Raji (cell line): ENCODE data around the gene FAM200C.

Experiments used
- POLR2A ChIP-seq: IDR thresholded peaks from 2 replicates; pipeline ENCODE4 v1.6.1; 2011; ENCODE audit warnings: low read depth, low read length, control low read depth; ENCODE audit not compliant: insufficient read depth

FAM200C gene

DNA sequence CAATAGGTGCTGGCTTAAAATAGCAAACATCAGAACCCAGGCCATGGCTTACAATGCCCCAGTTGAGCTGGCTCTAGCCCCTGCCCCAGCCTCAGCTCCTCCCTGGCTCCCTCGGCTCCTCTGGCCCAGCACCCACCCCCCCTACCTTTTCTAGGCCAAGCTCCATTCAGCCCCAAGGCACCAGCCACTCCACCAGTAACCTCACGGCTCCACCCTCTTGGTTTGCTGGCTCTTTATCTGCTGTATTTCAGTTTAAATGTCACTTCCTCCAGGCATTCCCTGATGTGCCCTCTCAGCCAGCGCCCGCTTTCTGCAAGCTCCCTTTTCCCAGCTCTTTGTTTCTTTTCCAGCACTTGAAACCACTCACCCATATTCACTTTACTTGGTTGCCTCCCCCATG lies 40.0 kb downstream of the FAM200C start:
- no peak for TF ChIP-seq POLR2A

DNA sequence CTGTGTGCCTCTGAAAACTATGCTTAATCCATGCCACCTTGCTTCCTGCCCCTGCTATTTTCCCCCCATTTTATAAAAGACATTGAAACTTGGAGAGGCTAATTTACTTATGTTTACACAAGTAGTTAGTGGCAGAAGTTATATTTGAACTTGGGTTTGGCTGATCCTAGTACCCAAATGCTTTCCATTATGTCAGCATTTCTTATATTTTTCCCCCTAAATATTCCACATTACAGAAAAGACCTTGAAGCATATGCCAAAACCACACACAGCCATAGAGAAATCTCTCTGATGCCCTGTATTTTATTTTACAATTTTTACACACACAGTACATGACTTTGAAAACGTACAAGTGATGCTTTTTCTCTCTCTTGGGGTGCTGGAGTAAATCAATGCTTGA lies 40.6 kb downstream of the FAM200C start:
- no peak for TF ChIP-seq POLR2A

DNA sequence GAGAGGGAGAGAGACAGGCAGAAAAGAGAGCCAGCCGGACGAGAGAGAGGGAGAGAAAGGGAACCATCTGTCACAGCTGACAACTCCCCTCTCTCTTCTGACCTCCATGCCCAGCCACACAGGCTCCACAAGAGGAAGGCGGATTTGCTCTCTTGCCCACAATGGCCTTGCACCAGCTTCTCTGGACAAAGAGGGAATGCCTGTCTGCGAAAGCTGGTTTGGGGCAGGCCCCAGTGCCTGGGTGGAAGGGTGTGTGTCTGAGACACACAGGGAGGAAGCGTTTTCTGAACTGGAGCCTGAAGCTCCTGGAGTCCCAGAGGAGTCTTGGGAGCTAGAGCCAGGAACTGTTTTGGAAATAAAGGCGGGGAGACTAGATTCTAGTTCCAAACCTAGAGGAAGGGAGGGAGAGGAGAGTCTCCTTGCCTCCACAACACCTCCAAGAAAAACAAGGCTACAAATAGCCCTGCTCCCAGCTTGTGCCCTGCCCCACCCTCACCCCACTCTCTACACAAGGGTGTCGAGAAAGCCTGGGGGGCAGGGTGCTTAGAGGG lies 41.9 kb downstream of the FAM200C start:
- no peak for TF ChIP-seq POLR2A

- TF ChIP-seq POLR2A = no peak
Observed at GRCh38 chr5:160357394-160357793, 42.5 kb downstream of the FAM200C start.

GRCh38 chr5:160356550-160357347 lies 43.1 kb downstream of the FAM200C start:
- TF ChIP-seq POLR2A = no peak

DNA sequence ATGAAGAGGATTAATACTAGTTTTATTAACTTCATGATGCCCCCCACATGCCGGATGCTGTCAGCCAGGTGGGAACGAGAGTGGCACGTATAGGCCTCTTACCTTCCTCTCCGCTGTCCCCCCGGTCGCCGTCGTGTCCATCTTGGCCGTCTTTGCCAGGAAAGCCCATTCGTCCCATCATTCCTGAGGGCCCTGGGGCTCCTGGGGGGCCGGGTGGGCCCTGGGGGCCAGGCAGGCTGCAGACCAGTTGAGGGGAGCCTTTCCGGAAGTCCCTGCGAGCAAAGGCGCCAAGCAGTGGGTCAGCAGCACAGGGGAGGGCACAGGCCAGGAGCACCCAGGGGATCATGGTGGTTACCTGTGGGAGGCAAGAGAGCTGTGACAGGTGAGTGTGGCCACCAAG lies 45.2 kb downstream of the FAM200C start:
- TF ChIP-seq POLR2A = no peak

DNA sequence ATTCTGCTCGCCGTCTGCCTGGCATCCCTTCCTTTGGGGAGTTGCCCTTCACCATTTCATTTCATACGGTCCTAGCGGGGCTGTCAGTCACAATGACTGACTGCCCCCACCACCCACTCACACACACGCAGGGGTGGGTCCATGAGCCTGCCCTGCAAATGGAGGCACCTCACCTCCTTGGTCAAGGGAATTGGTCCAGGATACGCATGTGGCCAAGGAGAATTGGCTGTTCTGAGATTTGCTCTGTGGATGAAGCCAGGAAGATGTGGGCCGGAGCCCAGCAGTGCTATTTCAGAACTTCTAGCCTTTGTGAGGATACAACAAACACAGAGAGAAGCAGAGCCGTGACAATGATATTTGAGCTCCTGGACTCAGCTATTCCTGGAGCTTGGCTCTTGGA lies 46.5 kb downstream of the FAM200C start:
- no peak for TF ChIP-seq POLR2A

GRCh38 chr5:160352308-160352707 lies 47.5 kb downstream of the FAM200C start:
- TF ChIP-seq POLR2A = no peak

- TF ChIP-seq POLR2A = no peak
Observed at GRCh38 chr5:160349935-160350303, 49.9 kb downstream of the FAM200C start.

GRCh38 chr5:160349249-160349934 lies 50.5 kb downstream of the FAM200C start:
- no peak for TF ChIP-seq POLR2A

GRCh38 chr5:160348080-160348479 lies 51.8 kb downstream of the FAM200C start:
- TF ChIP-seq POLR2A = no peak

DNA sequence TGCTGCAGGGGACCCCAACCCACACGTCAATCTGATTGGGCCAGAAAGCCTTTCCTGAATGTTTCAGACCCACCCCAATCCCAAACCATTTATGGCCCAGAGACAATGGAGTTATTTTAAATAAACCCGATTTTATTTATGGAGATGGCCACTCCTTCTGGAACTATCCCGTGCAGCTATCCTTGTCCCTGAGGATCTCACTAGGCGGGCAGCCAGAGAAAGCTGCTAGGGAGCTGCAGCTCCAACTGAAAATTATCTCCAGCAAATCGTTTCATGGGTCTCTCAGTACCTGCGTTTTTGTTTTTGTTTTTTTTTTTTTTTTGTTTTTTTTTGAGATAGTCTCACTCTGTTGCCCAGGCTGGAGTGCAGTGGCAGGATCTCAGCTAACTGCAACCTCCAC lies 52.4 kb downstream of the FAM200C start:
- no peak for TF ChIP-seq POLR2A
